Measurements from ENCODE around the gene EYA2.

EYA2 gene

DNA sequence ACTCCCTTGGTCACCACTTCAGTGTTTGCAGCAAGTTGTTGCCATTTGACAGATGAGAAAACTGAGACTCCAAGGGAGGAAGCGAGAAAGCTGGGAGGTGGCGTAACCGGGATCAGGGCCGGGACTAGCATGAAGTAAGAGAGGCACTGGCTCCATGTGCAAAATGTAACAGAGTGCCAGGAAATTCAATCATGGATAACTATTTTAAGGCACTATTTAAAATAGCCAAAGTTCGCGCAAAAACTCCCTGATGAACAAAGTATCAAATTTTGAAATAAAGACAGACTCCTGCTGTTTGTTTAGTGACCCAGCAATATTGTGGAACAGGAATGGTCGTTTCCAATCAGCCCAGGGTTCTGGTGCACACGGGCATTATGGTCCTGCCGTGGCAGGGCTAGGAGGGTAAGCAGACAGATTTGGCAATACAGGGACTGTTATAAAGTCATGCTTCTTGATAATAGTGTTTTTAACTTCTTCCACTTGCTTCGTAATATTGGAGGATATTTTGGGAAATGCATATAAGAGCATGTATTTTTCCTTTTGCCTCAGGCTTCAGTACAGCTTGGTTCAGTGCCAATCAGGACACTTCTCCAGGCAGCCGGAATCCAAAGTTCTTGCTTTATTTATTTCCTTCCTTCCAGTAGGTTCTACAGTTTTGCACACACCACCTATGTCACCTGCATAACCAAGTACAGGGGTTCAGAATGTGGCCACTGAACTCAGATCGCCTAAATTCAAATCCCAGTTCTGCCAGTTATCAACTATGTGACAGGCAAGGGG lies 141.6 kb downstream of the EYA2 start:
- no peak for DNase-seq (ENCODE audit: low spot score)

DNA sequence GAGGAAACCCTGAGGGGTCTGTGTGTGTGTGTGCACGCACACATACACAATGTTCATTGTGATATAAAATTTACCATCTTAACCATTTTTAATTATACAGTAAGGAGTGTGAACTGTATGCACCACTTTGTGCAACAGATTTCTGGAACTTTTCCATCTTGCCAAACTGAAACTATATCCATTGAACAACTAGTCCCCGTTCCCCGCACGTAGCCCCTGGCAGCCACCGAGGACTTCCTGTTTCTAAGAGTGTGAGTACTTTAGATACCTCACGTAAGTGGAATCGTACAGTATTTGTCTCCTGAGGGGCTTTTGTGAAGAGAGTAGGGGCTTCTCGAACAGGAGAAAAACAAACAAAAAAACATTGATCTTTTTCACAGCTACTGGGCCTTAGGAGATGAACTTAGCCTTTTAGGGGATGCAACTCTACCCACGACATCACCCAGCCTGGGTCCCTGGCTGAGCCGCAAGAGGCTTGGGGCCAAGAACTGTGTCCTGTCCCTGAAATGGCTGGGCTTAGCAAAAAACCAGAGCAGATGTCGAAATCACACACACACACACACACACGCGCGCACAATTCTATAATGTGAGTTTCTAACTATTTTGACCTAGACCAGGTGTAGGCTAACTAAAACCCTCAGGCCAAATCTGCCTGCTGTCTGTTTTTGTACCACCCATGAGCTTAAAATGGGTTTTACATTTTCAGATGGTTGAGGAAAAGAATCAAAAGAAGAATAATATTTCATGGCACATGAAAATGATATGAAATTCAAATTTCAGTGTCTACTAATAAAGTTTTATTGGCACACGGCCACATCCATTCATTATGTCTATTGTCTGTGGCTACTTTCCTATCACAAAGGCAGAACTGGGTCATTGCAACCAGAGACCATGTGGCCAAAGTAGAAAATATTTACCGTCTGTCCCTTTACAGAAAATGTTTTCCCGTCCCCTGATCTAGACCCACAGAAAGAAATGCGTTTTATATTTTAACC lies 144.2 kb downstream of the EYA2 start:
- peak; percentile 28 for DNase-seq (ENCODE audit: low spot score)

DNA sequence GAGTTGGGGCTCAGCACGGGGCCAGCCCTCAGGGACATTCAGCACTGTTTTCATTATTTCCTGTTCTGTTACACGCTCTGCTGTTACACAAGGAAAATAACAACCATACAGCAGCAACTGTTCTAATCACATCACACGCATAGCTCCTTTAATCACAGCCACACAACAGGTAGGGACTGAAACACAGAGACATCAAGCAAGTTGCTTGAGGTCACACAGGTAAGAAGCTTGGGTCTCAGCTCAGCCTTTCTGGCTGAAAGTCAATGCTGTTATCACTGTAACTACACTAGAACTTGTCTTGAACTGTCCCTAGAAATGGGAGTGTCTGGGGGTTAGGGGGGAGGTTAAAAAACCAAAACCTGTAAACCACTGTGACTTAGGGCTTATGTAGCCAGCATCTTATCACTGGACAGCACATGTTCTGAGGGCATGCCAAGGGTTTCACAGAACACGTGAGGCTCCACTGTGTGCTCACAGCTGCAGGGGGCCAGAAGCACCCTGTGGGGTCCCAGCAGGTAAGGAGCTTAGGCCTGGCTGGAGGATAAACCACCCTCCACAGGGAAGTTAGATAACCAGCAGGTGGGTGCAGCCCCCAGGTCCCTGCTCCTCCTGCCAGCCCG lies 146.0 kb downstream of the EYA2 start:
- no peak for DNase-seq (ENCODE audit: low spot score)

DNA sequence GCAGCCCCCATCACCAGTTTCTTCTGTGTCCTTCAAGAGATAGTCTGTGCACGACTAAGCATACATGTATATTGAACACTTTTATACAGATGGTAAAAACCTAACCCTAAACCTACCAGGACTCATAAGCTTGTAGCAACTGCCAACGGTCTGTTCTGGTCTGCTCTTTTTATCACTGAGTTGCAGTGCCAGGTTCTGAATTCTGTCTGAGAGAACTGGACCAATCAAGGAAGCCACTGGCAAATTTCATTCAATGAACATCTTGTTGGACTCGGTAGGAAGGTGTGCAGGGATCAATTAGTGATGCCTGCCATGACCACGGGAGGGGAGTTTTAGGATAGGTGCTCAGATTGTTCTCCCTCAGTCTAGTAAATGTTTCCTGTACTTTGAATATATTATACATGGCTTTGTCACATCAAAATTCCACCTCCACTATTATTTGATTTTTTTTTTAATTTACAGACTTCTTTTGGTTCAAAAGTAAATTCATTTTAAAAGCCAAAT lies 146.8 kb downstream of the EYA2 start:
- no peak for DNase-seq (ENCODE audit: low spot score)

DNA sequence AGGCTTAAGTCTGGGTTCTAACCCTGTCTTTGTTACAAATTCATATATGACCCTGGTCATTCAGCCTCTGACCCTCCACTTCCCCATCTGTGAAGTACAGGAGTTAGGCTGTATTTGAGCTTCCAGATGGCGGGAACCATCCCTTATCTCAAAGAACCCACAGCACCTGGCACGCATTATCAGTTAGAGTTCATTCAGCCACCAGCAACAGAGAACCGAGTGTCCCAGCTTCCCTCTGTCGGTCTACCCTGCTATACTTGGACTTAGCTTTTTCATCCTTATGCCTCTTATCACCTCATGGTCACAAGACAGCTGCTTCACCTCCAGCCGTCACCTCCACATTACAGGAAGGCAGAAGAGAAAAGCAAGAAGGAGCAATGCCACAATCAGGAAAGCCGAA lies 147.8 kb downstream of the EYA2 start:
- no peak for DNase-seq (ENCODE audit: low spot score)

DNA sequence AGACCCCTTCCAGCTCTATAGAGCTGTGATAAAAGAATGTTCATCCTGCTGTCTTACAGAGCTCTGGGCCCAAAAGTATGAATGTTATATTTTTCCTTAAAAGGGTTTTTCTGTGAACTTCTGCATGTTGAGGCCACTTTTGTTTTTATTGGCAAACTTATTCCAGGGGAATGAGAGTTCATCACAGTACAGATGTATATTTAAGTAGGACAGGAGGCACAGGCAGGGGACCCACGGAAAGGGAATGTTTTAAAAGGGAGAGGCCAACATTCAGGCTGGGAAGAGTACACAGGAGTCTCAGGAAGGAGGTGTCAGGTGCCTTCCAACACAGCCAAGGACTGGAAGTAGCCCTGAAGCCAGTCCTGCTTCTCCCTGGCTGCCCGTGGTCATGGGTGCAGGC lies 148.4 kb downstream of the EYA2 start:
- no peak for DNase-seq (ENCODE audit: low spot score)

DNA sequence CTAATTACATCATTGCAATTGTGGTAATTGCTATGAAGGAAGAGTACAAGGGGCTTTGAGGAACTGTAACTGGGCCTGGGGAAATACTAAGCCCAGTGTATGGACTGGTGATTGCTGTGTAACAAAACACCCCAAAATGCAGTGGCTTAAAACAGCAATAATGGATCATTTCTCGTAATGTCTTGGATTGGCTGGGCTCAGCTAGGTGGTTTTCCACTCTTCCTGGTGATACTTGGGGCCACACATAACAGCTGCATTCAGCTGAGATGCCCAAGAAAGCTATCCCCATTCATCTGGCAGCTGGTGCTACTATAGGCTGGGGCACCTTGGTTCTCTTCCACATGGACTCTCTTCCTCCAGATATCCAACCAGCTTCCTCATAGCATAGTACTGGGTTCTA lies 150.3 kb downstream of the EYA2 start:
- DNase-seq (ENCODE audit: low spot score): no peak

DNA sequence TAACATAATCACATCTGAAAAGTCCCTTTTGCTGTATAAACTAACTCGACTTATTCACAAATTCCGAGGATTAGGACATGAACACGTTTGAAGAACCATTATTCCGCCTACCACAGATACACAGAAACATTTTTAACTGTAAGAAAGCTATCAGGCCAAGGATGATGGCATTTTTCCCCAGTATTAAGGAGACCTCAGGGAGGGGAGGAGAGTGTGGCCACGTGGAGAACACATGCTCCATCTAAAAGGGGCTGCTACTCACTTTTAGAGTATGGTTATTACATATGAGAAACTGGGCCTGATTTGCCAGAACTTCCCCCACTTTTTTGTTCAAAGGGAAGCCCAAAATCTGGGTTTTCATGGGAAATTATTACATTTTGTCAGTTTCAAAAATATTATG lies 153.4 kb downstream of the EYA2 start:
- no peak for DNase-seq (ENCODE audit: low spot score)

DNA sequence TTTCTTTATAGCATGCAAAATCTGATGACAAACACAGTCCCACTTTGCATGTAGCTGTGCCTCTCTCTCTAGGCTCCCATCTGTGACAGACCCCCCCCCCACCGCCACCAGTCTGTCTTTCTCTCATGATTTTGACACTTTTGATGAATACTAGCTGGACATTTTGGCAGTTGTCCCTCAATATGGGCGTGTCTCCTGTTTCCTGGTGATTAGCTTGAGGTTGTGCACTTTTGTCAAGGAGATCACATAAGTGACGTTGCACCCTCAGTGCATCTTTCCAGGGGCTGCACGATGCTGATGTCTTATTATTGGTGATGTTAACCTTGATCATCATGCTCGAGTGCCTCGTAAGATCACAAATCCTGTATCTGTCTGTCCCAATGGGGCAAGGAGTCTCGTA lies 155.1 kb downstream of the EYA2 start:
- no peak for DNase-seq (ENCODE audit: low spot score)

DNA sequence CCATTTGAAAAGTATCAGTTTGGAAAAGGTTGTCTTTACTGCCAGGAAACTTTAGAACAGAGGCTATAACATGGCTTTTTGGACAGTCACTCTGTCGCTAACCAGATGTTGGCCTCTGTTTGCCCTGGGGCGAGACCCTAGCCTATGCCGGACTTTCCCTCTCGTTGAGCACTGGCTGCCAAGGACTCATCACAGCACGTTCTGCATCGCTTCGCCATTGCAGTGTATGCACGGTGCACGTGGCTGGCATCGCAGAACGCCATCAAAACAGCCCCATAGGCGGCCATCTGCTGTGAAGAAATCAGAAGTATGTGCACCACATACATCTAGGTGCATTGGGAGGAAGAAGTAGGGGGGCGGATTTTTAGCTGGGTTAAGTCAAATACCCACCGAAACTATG lies 156.4 kb downstream of the EYA2 start:
- no peak for DNase-seq (ENCODE audit: low spot score)

DNA sequence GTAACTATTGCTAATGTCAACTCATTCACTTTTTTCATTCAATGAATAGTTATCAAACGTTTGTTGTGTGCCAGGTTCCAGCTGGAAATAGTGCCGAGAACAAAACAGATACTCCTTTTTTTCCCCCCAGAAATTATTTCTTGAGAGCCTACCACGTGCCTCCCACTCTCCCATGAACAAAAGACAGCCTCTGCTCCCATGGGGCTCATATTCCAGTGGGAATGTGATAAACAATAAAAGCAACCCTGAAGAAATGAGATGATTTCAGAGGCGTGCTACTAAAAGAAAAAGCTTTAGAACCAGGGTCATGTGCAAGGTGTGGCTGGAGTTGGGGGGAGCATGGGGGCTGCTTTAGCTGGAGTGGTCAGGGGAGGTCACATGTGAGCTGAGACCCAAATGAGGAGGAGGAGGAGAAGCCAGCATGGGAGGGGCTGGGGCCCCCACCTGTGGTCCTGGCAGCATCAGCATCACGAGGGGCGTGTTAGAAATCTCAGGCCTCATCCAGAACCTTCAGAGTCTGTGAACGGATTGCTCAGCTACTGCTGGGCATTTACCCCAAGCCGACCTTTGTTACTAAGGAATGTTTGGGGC lies 157.4 kb downstream of the EYA2 start:
- no peak for DNase-seq (ENCODE audit: low spot score)

DNA sequence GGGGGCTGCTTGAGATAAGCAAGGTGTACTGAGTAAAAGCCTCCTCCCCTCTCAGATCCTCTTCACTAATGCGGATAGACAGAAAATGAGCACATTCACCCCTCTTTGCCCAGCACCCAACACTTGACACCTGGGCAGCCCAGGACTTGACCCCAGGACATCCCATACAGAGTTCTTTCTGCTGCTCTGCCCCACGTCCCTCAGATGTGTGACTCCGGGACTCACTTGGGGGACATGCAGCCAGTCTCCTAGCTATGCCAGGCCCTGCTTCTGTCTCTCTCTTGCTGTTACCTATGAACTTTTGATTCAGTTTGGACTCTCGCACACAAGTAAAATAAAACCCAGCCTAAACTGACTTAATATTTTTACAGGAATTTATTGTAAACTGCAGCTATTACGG lies 159.9 kb downstream of the EYA2 start:
- DNase-seq (ENCODE audit: low spot score): no peak

DNA sequence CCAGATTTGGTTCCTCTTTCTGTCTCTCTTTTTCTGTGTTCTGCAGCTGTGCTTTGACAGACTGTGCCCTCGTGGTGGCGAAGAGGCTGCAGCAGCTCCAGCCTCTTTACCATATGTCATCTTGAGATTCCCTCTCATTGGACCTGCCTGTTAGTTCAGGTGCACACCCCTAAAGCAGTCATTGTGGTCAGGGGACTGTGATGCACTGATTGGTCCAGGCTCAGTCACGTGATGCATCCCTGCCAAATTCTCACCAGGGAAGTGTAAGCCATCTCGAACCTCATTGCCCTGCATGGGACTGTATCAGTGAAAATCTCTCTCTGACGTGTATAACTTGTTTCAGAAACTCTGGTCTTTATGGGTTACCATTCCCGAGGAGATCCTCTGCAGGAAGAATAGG lies 160.3 kb downstream of the EYA2 start:
- DNase-seq (ENCODE audit: low spot score): no peak

DNA sequence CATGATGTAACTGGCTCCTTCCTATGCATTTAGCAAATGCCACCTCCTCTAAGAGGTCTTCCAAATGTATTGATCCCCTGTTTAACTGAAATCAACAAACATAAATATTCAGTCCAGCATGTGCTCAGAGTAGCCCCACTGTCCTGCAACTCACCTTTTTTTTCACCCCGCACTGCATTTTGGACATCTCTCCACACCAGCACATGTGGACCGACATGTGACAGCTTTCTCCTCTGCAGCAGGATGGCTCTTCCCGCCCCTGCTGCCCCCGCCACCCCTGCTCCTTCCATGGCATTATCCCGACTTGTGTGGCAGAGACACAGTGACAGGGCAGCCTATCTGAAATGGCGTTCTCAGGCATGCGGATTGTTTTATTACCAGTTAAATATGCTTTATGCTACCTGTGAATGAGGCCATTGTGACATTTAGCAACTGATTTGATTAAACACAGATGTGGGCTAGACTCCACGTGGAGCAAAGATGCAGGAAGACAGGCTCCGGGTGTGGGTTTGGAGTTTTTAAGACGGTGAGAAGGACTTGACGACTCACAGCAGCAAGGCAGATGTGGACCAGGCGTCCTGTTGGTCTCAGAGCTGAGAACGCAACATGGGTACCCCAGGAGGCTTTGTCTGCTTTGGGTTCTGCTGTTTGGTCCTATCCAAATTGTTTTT lies 161.2 kb downstream of the EYA2 start:
- DNase-seq (ENCODE audit: low spot score): peak; percentile 51

DNA sequence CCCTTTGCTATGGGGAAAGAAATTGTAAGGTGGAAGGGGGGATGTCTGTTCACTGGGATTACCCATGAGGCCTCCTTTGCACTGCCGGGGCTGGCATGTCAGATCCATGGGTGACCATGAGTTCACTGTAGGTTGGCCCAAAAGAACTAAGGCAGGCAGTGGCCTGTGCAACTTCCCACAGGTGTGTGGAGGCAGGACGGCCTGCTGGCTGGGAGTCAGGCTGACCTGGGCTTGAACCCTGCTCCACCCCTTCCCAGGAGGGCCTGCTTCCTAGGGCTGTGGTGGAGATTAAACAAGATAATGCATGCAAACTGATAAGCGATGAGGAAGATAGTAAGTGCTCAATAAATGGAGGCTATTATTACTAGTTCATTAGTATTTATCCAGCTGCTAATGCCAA lies 163.0 kb downstream of the EYA2 start:
- no peak for DNase-seq (ENCODE audit: low spot score)

DNA sequence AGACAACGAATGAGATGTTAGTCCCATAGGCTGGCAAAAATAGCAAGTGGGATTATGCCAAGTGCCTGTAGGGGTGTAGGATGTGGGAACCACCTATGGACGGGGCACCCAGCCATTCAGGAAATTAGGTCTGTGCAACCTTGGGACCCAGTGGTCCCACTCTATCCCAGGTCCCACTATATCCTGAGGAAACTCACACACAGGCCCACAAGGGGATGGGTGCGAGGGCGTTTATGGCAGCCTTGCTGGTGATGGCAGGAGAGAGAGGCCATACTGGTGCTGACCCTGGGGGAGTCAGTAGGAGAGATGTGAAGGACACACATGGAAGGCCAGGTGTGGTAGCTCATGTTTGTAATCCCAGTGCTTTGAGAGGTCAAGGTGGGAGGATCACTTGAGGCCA lies 163.6 kb downstream of the EYA2 start:
- DNase-seq (ENCODE audit: low spot score): no peak

DNA sequence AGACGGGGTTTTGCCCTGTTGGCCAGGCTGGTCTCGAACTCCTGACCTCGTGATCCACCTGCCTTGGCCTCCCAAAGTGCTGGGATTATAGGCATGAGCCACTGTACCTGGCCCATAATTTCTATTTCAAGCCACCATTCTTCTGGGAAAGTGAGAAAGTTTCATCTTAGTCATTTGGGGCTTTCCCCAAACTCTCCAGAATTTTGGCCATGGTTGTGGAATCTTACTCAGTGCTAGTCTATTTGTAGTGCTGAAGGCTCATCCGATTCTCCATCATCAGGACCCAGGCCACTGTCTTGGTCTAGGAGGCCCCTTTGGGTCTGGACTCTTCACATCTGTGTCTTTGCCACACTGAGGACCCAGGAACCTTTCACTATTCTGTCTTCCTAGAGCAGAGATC lies 164.9 kb downstream of the EYA2 start:
- DNase-seq (ENCODE audit: low spot score): no peak

DNA sequence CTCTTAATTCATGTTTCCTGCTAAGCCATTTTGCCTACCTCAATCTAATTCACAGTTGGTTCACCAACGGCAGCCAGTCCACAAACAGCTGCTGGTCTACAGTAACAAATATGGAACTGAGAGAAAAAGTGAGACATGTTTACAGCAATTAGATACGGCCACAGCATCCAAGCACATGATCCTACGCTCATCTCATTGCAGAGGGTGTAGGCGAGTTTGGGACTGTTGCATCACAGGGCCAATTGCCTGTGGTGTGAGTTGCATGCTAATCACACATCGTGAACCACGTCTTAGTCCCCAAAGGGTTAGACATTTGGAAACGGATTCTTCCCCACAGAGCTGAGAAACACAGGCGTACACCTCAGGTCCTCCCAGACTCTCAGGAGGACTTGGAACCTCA lies 166.9 kb downstream of the EYA2 start:
- DNase-seq (ENCODE audit: low spot score): no peak

DNA sequence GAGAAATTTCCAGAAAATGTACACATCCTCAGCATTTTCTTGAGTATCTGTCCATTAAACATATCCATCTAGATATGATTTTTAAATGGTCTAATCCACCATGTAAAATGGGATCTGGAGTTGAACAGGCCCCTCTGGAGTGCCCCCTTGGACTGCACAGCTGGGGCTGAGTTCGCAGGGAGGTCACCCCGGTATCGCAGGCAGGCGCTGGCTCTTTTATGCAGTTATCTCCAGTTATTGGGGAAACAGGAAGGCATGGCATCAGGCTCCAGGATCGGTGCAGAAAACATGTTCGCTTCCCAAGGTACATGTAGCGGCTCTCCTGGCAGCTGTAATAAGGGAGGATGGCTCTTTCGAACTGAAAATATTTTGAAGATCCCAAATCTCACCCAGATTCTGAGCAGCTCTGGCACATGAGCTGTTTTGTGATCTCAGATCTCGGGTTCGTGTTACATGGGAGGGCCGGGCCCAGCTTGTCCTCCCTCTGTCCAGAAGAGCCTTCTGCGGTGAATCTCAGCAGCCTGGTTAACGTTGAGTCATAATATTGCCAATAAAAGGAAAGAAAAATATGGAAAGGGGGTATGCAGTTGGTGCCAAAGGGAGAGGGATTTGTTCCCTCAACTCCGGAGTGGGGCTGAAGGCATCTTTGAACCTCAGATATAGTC lies 167.7 kb downstream of the EYA2 start:
- DNase-seq (ENCODE audit: low spot score): no peak

DNA sequence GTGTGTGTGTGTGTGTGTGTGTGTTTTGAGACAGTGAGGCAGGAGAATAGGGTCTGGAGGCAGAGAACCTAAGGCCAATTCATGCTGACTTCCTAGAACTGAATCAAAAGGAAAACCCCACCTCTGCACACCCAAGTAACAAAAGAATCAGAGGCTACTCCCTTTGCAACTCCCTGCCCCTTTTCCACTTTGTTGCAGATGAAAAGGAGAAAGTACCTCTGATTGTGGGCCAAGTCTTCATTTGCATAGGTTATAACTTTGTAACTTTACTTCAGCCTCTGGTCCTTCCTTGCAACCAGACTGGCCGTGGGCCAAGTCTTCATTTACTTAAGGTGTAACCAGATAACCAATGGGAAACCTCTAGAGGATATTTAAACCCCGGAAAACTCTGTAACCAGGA lies 168.8 kb downstream of the EYA2 start:
- DNase-seq (ENCODE audit: low spot score): no peak

DNA sequence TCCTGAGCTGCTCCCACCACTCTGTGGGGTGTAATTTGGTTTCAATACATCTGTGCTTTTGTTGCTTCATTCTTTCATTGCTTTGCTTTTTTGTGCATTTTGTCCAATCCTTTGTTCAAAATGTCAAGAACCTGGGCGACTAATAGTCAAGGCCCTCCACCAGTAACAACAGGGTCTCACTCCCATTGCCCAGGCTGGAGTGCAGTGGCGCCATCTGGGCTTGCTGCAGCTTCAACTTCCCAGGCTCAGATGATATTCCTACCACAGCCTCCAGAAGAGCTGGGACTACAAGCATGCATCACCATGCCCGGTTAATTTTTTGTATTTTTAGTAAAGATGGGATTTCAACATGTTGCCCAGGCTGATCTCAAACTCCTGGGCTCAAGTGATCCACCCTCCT lies 169.2 kb downstream of the EYA2 start:
- DNase-seq (ENCODE audit: low spot score): no peak

Data from AG08395 (cell line).